Neural crest cell (in vitro differentiated cells): ENCODE data around the gene PRKN. TPM values are rescaled to one million over a fixed set of nuclear protein-coding genes. Genes with fewer than 3 reads are reported as not detected.

ENCODE experiments used
- DNase-seq: peaks from one replicate; pipeline ENCODE4 v3.0.0; 2021; ENCODE audit warnings: low read depth, mixed read lengths, low spot score
- H3K27ac Mint-ChIP-seq: one replicate; pipeline ENCODE4 v1.8.0; 2021; ENCODE audit warnings: mild to moderate bottlenecking, mixed read lengths; ENCODE audit not compliant: unreplicated experiment
- H3K27me3 Mint-ChIP-seq: 2 replicates; pipeline ENCODE4 v1.8.0; 2021; ENCODE audit warnings: low read depth, mild to moderate bottlenecking, mixed read lengths
- H3K36me3 Mint-ChIP-seq: 2 replicates; pipeline ENCODE4 v1.8.0; 2021; ENCODE audit warnings: low read depth, mild to moderate bottlenecking, mixed read lengths
- H3K4me1 Mint-ChIP-seq: 2 replicates; pipeline ENCODE4 v1.8.0; 2021; ENCODE audit warnings: mixed read lengths
- H3K4me3 Mint-ChIP-seq: one replicate; pipeline ENCODE4 v1.8.0; 2021; ENCODE audit warnings: mild to moderate bottlenecking, mixed read lengths
- H3K9me3 Mint-ChIP-seq: 2 replicates; pipeline ENCODE4 v1.8.0; 2021; ENCODE audit warnings: mixed read lengths
- CTCF ChIP-seq: fragments of 200-600 bp; sonication (generic); conservative IDR thresholded peaks from 2 replicates; pipeline ENCODE4 v1.5.0; 2021; ENCODE audit warnings: antibody characterized with exemption, mild to moderate bottlenecking
- total RNA-seq: library from RNA; stranded (reverse); gene quantifications from 2 replicates; pipeline ENCODE4 v1.2.1, GENCODE V29; 2021

Gene PRKN
- total RNA-seq, 1 donor from 2014 or later = 3.2 TPM

DNA sequence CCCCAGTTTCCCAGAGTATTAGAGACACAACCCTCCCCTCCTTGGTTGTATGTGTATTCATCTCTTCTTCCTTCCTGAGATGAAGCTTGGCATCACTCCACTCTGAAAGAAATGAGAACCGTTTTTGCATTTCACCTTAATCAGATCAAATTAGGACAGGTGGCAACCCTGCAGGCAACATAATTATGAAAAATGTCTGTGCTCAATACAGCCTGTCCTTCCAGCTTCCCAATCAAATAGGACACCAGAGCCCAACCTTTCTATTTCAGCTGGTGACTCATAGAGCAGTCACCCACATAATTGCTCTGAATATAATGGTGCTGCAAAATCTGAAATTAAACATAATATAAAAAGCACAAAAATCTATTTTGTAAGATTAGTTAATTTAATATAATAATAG, 1143.5 kb downstream of the PRKN start:
- no peaks in the 10 kb centered on the region for H3K36me3 Mint-ChIP-seq
- no peaks in the 10 kb centered on the region for H3K27me3 Mint-ChIP-seq
- peaks cover 3% of the 10 kb centered on the region for H3K4me1 Mint-ChIP-seq
- H3K4me3 Mint-ChIP-seq = no peak overlapping the region
- TF ChIP-seq CTCF = no peak
- H3K27ac Mint-ChIP-seq = no peak overlapping the region
- no peak for DNase-seq
- H3K9me3 Mint-ChIP-seq = no peaks in the 10 kb centered on the region

DNA sequence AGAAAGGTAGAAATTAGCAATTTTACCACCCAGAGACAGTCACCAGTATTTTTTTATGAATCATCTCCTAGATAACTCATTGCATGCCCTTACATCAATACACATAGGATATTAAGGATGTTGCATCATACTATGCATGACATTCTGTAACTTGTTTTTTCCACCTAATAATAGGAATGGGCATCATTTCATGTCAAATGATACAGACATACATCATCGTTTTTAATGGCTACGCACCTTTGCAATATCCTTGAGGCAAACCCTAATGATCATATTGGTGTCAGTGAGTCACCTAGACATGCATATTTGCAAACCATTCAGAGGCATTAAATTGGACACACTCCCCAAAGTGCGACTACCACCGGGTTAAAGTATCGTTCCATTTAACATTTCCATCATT, 1144.0 kb downstream of the PRKN start:
- no peaks in the 10 kb centered on the region for H3K9me3 Mint-ChIP-seq
- H3K27ac Mint-ChIP-seq = no peak overlapping the region
- H3K4me3 Mint-ChIP-seq = no peak overlapping the region

GRCh38 chr6:161578478-161578877, 1149.1 kb downstream of the PRKN start:
- TF ChIP-seq CTCF = no peak
- no peak overlapping the region for H3K27ac Mint-ChIP-seq
- no peaks in the 10 kb centered on the region for H3K27me3 Mint-ChIP-seq

More for the DNA sequence above, 1144.0 kb downstream of the PRKN start:
- H3K27me3 Mint-ChIP-seq = no peaks in the 10 kb centered on the region
- TF ChIP-seq CTCF = no peak
- peaks cover 3% of the 10 kb centered on the region for H3K4me1 Mint-ChIP-seq
- DNase-seq = no peak
- H3K36me3 Mint-ChIP-seq = no peaks in the 10 kb centered on the region

GRCh38 chr6:161575523-161576254, 1151.9 kb downstream of the PRKN start:
- H3K9me3 Mint-ChIP-seq = peaks cover 4% of the 10 kb centered on the region
- no peaks in the 10 kb centered on the region for H3K27me3 Mint-ChIP-seq
- no peaks in the 10 kb centered on the region for H3K36me3 Mint-ChIP-seq
- no peak overlapping the region for H3K4me3 Mint-ChIP-seq
- no peak for TF ChIP-seq CTCF
- DNase-seq = no peak
- no peak overlapping the region for H3K27ac Mint-ChIP-seq
- peaks cover 10% of the 10 kb centered on the region for H3K4me1 Mint-ChIP-seq

More at GRCh38 chr6:161578478-161578877, 1149.1 kb downstream of the PRKN start:
- Mint-ChIP-seq H3K4me1 (peaks cover 10% of the 10 kb centered on the region), H3K36me3 (no peaks in the 10 kb centered on the region), H3K4me3 (no peak overlapping the region), H3K9me3 (no peaks in the 10 kb centered on the region)
- DNase-seq = no peak

- no peaks in the 10 kb centered on the region for H3K4me1 Mint-ChIP-seq
- H3K27me3 Mint-ChIP-seq = no peaks in the 10 kb centered on the region
- no peak for DNase-seq
- peaks cover 4% of the 10 kb centered on the region for H3K9me3 Mint-ChIP-seq
- no peak overlapping the region for H3K27ac Mint-ChIP-seq
- H3K36me3 Mint-ChIP-seq = no peaks in the 10 kb centered on the region
- no peak for TF ChIP-seq CTCF
- no peak overlapping the region for H3K4me3 Mint-ChIP-seq
Observed at GRCh38 chr6:161568885-161569456, 1158.6 kb downstream of the PRKN start.
